OCI-LY1 (cell line): ENCODE results near the gene TOR3A.

Source experiments
- H2AFZ ChIP-seq: fragments of 200-600 bp; sonication (generic), shearing (Covaris generic); 2 replicates; pipeline ENCODE4 v1.6.0; 2014; ENCODE audit warnings: antibody characterized with exemption, mild to moderate bottlenecking, low read length
- H3F3A ChIP-seq: fragments of 200-600 bp; sonication (generic), shearing (Covaris generic); 2 replicates; pipeline ENCODE4 v1.6.0; 2014; ENCODE audit warnings: mild to moderate bottlenecking, antibody characterized with exemption, low read length, moderate library complexity; ENCODE audit not compliant: insufficient read depth
- H3K27ac ChIP-seq: fragments of 200-600 bp; sonication (generic); 2 replicates; pipeline ENCODE4 v1.5.1; 2014; ENCODE audit warnings: low read length, mixed run types, mild to moderate bottlenecking, low read depth; ENCODE audit not compliant: poor library complexity, severe bottlenecking
- H3K27me3 ChIP-seq: fragments of 200-600 bp; sonication (generic); 2 replicates; pipeline ENCODE4 v1.6.0; 2014; ENCODE audit warnings: antibody characterized with exemption, mild to moderate bottlenecking, low read length, moderate library complexity; ENCODE audit not compliant: insufficient read depth
- H3K36me3 ChIP-seq: fragments of 200-600 bp; sonication (generic); 2 replicates; pipeline ENCODE4 v1.6.1; 2014; ENCODE audit warnings: mild to moderate bottlenecking, antibody characterized with exemption, low read length, moderate library complexity, mixed read lengths; ENCODE audit not compliant: insufficient read depth
- H3K4me1 ChIP-seq: fragments of 200-600 bp; sonication (generic); 2 replicates; pipeline ENCODE4 v1.5.1; 2014; ENCODE audit warnings: mild to moderate bottlenecking, low read length, moderate library complexity; ENCODE audit not compliant: insufficient read depth, severe bottlenecking
- H3K4me2 ChIP-seq: fragments of 200-600 bp; sonication (generic), shearing (Covaris generic); 2 replicates; pipeline ENCODE4 v1.6.1; 2014; ENCODE audit warnings: low read length
- H3K4me3 ChIP-seq: fragments of 200-600 bp; sonication (generic); 2 replicates; pipeline ENCODE4 v1.5.1; 2014; ENCODE audit warnings: low read length, low read depth, mild to moderate bottlenecking, mixed read lengths; ENCODE audit not compliant: poor library complexity, severe bottlenecking
- H3K79me2 ChIP-seq: fragments of 200-600 bp; shearing (Covaris generic); 2 replicates; pipeline ENCODE4 v1.6.1; 2016; ENCODE audit warnings: mixed run types, low read length, mixed read lengths; ENCODE audit not compliant: insufficient read depth
- H3K9ac ChIP-seq: fragments of 200-600 bp; sonication (generic), shearing (Covaris generic); 2 replicates; pipeline ENCODE4 v1.6.1; 2014; ENCODE audit warnings: mild to moderate bottlenecking, low read length, mixed read lengths
- H3K9me2 ChIP-seq: fragments of 200-600 bp; sonication (generic), shearing (Covaris generic); 2 replicates; pipeline ENCODE4 v1.6.1; 2014; ENCODE audit warnings: low read depth, mild to moderate bottlenecking, low read length, mixed read lengths
- H3K9me3 ChIP-seq: fragments of 200-600 bp; shearing (Covaris generic); 2 replicates; pipeline ENCODE4 v1.6.1; 2014; ENCODE audit warnings: low read length, mixed read lengths
- H4K20me1 ChIP-seq: fragments of 200-600 bp; sonication (generic), shearing (Covaris generic); 2 replicates; pipeline ENCODE4 v1.6.0; 2016; ENCODE audit warnings: mild to moderate bottlenecking, low read length; ENCODE audit not compliant: insufficient read depth
- EZH2 ChIP-seq: fragments of 200-600 bp; sonication (generic), shearing (Covaris generic); IDR thresholded peaks from 2 replicates; pipeline ENCODE4 v1.8.0; 2017; ENCODE audit warnings: borderline replicate concordance, mixed run types, mild to moderate bottlenecking, antibody characterized with exemption, low read length, moderate library complexity, mixed read lengths
- TF ChIP-seq, protein P1 (sequence below): fragments of 200-600 bp; sonication (generic), shearing (Covaris generic); IDR thresholded peaks from 2 replicates; pipeline ENCODE4 v1.5.1; 2017; ENCODE audit warnings: mild to moderate bottlenecking, antibody characterized with exemption, low read length, moderate library complexity, mixed read lengths

The TOR3A gene

DNA sequence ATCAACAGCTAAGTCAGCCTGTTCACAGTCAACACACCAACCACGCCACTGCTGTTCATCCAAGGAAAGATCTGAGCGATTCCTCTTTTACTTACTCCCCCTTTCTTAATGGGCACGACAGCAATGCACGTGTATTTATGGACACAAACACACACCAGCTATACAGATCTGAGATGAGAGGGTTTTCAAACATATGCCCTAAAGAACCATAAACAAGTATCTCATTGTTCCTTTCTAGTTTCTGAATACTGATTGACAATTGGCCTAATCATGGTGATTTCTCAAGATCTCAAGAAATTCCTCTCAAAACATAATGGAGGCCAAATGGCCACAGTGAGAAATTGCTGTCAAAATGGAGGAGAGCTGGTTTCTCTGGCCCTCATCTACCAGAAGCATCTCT lies 18.0 kb downstream of the TOR3A start:
- Histone ChIP-seq H2AFZ (no peak overlapping the region), H3K4me2 (no peak overlapping the region), H3K4me1 (no peaks in the 10 kb centered on the region), H3K9me2 (no peaks in the 10 kb centered on the region), H4K20me1 (no peaks in the 10 kb centered on the region), H3K79me2 (no peaks in the 10 kb centered on the region), H3K9ac (no peak overlapping the region), H3K27me3 (no peaks in the 10 kb centered on the region), H3K4me3 (no peak overlapping the region), H3K27ac (no peak overlapping the region), H3F3A (no peaks in the 10 kb centered on the region), H3K9me3 (no peaks in the 10 kb centered on the region), H3K36me3 (peaks cover 35% of the 10 kb centered on the region)
- TF ChIP-seq EZH2 = no peak
- TF ChIP-seq, protein P1, sequence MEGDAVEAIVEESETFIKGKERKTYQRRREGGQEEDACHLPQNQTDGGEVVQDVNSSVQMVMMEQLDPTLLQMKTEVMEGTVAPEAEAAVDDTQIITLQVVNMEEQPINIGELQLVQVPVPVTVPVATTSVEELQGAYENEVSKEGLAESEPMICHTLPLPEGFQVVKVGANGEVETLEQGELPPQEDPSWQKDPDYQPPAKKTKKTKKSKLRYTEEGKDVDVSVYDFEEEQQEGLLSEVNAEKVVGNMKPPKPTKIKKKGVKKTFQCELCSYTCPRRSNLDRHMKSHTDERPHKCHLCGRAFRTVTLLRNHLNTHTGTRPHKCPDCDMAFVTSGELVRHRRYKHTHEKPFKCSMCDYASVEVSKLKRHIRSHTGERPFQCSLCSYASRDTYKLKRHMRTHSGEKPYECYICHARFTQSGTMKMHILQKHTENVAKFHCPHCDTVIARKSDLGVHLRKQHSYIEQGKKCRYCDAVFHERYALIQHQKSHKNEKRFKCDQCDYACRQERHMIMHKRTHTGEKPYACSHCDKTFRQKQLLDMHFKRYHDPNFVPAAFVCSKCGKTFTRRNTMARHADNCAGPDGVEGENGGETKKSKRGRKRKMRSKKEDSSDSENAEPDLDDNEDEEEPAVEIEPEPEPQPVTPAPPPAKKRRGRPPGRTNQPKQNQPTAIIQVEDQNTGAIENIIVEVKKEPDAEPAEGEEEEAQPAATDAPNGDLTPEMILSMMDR = no peak

DNA sequence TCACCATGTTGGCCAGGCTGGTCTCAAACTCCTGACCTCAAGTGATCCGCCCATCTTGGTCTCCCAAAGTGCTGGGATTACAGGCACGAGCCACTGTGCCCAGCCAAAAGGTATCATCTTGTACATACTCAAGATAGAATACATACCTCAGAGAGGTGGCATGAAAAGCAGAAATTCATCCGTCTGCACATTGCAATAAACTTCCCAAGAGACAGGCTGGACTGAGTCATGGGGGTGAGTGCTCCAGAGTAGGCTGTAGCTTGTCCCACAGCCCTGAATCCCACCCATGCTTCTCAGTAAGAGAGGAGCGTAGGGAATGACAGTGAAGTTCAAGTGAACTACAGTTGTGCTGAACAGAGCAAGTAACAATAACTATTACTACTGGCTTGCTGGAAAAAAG lies 19.7 kb downstream of the TOR3A start:
- Histone ChIP-seq H3K4me1 (no peaks in the 10 kb centered on the region), H3K79me2 (no peaks in the 10 kb centered on the region), H3K9me3 (no peaks in the 10 kb centered on the region), H3K9me2 (no peaks in the 10 kb centered on the region), H3K4me3 (no peak overlapping the region), H3F3A (no peaks in the 10 kb centered on the region), H3K9ac (no peak overlapping the region), H2AFZ (no peak overlapping the region), H4K20me1 (no peaks in the 10 kb centered on the region), H3K27ac (no peak overlapping the region), H3K36me3 (peaks cover 18% of the 10 kb centered on the region; the same call in 1 of the 2 replicates), H3K27me3 (no peaks in the 10 kb centered on the region), H3K4me2 (no peak overlapping the region)
- no peak for TF ChIP-seq EZH2
- TF ChIP-seq, protein P1 = no peak

DNA sequence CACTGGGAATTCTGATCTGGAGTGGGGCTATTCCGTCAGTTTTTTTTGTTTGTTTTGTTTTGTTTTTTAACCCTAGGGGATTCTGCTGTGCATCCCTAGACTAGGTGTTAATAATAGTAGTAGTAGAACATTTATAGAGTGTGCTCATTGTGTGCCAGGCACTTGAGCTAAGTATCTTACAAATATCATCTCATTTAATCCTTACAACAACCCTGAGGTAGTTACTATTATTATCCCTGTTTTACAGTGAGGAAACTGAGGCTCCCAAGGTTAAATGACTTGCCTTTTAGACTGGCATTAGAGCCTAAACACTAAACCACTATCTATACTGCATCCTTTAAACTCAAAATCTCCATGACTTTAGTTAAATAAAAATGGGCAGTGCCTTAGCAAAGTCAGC lies 22.1 kb downstream of the TOR3A start:
- H3K9me3 ChIP-seq = no peaks in the 10 kb centered on the region
- H3K4me1 ChIP-seq = no peaks in the 10 kb centered on the region
- no peaks in the 10 kb centered on the region for H3K27me3 ChIP-seq
- H3K4me3 ChIP-seq = no peak overlapping the region
- TF ChIP-seq, protein P1 = no peak
- H4K20me1 ChIP-seq = no peaks in the 10 kb centered on the region
- H3K9me2 ChIP-seq = no peaks in the 10 kb centered on the region
- H2AFZ ChIP-seq = no peak overlapping the region
- H3K79me2 ChIP-seq = no peaks in the 10 kb centered on the region
- H3K4me2 ChIP-seq = no peak overlapping the region
- peaks cover 19% of the 10 kb centered on the region for H3K36me3 ChIP-seq
- no peak overlapping the region for H3K27ac ChIP-seq
- H3K9ac ChIP-seq = no peak overlapping the region
- H3F3A ChIP-seq = no peaks in the 10 kb centered on the region
